Neutrophil (primary cell): Measurements from ENCODE around the gene HSP90AA1.
"Not testable (repeated sequence)": the region's sequence is repeated elsewhere in the genome, so short reads cannot be mapped to it uniquely, and the experiment has no call there.

ENCODE experiments used
- H3K27ac ChIP-seq: fragments of 200-600 bp; sonication (generic); 2 replicates; pipeline ENCODE4 v1.5.1; 2016; ENCODE audit warnings: mild to moderate bottlenecking, moderate library complexity
- H3K27me3 ChIP-seq: fragments of 200-600 bp; sonication (generic); 2 replicates; pipeline ENCODE4 v1.6.0; 2016; ENCODE audit warnings: mild to moderate bottlenecking
- H3K36me3 ChIP-seq: fragments of 200-600 bp; sonication (generic); 2 replicates; pipeline ENCODE4 v1.5.1; 2017
- H3K4me1 ChIP-seq, 2 experiments: fragments of 200-600 bp in 1 of 2; sonication (generic) in 1 of 2; 1 replicate in 1 of 2; 2 replicates in 1 of 2; pipeline versions ENCODE4 v1.5.1 to v1.6.1; 2013 to 2016; ENCODE audit warnings: low read depth in 1 of 2, low read length in 1 of 2, mild to moderate bottlenecking in 1 of 2, moderate library complexity in 1 of 2; ENCODE audit not compliant: control insufficient read depth in 1 of 2, insufficient read depth in 1 of 2
- H3K4me3 ChIP-seq, 2 experiments: fragments of 200-600 bp in 1 of 2; sonication (generic) in 1 of 2; 1 replicate in 1 of 2; 2 replicates in 1 of 2; pipeline ENCODE4 v1.5.1; 2013 to 2016; ENCODE audit warnings: low read depth in 1 of 2, low read length in 1 of 2, mild to moderate bottlenecking in 1 of 2, moderate library complexity in 1 of 2
- H3K9me3 ChIP-seq: fragments of 200-600 bp; sonication (generic); 2 replicates; pipeline ENCODE4 v1.5.1; 2016
- CTCF ChIP-seq: fragments of 200-600 bp; sonication (generic); IDR thresholded peaks from 2 replicates; pipeline ENCODE4 v1.5.1; 2016; ENCODE audit warnings: antibody characterized with exemption

HSP90AA1 gene

DNA sequence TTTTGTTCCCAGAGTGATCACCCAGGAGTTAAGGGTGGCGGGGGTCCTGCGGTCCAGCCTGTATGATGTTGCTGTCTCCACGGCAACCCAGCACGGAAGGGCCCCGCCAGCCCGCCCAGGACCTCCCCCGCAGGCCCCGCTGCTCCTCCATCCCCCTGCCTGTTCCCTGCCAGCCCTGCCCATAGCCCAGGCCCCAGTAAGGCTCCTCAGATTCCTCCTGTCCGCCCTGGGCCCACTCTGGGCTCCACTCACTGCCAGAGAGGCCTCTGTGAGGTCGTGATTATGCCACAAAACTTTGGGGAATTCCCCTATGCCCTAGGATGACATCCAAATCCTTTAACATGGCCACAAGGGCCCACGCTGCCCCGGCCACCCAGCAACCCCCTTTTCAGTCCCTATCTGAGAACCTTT is 20.8 kb downstream of the HSP90AA1 start:
- TF ChIP-seq CTCF, result no peak
- Histone ChIP-seq H3K27ac (no peak overlapping the region), H3K36me3 (no peaks in the 10 kb centered on the region), H3K9me3 (no peaks in the 10 kb centered on the region), H3K27me3 (no peaks in the 10 kb centered on the region), H3K4me3 (no peak overlapping the region), H3K4me1 (no peaks in the 10 kb centered on the region)

- H3K27me3 ChIP-seq, H3K36me3 ChIP-seq, H3K9me3 ChIP-seq, H3K4me1 ChIP-seq, H3K27ac ChIP-seq, H3K4me3 ChIP-seq: not testable (repeated sequence)
Observed at GRCh38 chr14:102064590-102064989, 22.3 kb downstream of the HSP90AA1 start.

GRCh38 chr14:102063808-102064429 is 22.9 kb downstream of the HSP90AA1 start:
- Histone ChIP-seq H3K9me3 (no peaks in the 10 kb centered on the region), H3K36me3 (no peaks in the 10 kb centered on the region), H3K4me1 (no peaks in the 10 kb centered on the region), H3K27me3 (no peaks in the 10 kb centered on the region), H3K4me3 (no peak overlapping the region), H3K27ac (no peak overlapping the region)
- no peak for TF ChIP-seq CTCF

GRCh38 chr14:102063109-102063807 is 23.6 kb downstream of the HSP90AA1 start:
- Histone ChIP-seq H3K4me1 (no peaks in the 10 kb centered on the region), H3K27me3 (no peaks in the 10 kb centered on the region), H3K4me3 (no peak overlapping the region), H3K27ac (no peak overlapping the region), H3K9me3 (no peaks in the 10 kb centered on the region), H3K36me3 (no peaks in the 10 kb centered on the region)
- no peak for TF ChIP-seq CTCF

DNA sequence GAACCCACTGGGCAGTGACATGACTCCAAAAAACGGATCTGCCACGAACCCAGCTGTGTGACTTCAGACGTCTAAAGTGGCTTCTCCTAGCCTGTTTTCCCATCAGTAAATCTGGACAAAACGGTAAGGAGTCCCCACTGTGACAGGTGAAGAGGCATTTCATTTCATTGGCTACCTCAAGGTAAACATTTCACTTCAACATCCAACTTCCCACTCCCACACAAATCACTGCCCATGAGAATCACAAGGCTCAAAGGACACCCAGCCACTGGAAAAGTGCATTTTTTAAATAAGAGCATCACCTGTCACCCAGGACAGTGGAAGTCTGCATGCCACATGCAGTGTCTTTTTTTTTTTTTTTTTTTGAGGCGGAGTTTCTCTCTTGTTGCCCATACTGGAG is 27.9 kb downstream of the HSP90AA1 start:
- Histone ChIP-seq H3K9me3 (no peaks in the 10 kb centered on the region), H3K27me3 (no peaks in the 10 kb centered on the region), H3K4me3 (no peak overlapping the region), H3K36me3 (peaks cover 5% of the 10 kb centered on the region), H3K27ac (no peak overlapping the region), H3K4me1 (no peaks in the 10 kb centered on the region)
- no peak for TF ChIP-seq CTCF

GRCh38 chr14:102058146-102058545 is 28.7 kb downstream of the HSP90AA1 start:
- no peaks in the 10 kb centered on the region for H3K9me3 ChIP-seq
- peaks cover 5% of the 10 kb centered on the region for H3K36me3 ChIP-seq
- no peak for TF ChIP-seq CTCF
- no peaks in the 10 kb centered on the region for H3K4me1 ChIP-seq
- H3K4me3 ChIP-seq, result no peak overlapping the region
- no peaks in the 10 kb centered on the region for H3K27me3 ChIP-seq
- H3K27ac ChIP-seq, result no peak overlapping the region
